NCI-H345 treated with DMSO at 0.1 percent for 48 hours (cell line): Measurements from ENCODE around the gene CEP97.
"Not testable (repeated sequence)": the region's sequence is repeated elsewhere in the genome, so short reads cannot be mapped to it uniquely, and the experiment has no call there.

Source experiments
- DNase-seq: peaks from one replicate; lab custom pipeline; 2025; ENCODE audit not compliant: unreplicated experiment; lab: John Stamatoyannopoulos, UW

CEP97 gene

GRCh38 chr3:101702726-101703125 lies 21.7 kb upstream of the CEP97 start:
- DNase-seq, result no peak

DNA sequence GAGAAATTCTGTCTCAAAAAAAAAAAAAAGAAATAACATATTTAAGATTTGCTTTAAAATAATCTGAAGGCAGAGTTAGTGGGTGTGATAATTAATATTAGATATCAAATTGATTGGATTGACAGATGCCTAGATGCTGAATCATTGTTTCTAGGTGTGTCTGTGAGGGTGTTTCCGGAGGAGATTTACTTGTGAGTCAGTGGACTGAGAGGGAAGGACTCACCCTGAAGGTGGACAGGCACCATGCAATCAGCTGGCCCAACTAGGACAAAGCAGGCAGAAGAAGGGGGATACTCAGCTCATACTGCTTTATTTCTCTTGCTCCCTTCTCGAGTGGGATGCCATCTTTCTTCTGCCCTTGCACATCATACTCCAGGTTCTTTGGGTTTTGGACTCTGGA lies 21.2 kb upstream of the CEP97 start:
- no peak for DNase-seq

- DNase-seq, result not testable (repeated sequence)
Observed at GRCh38 chr3:101704639-101705038, 19.8 kb upstream of the CEP97 start.

DNA sequence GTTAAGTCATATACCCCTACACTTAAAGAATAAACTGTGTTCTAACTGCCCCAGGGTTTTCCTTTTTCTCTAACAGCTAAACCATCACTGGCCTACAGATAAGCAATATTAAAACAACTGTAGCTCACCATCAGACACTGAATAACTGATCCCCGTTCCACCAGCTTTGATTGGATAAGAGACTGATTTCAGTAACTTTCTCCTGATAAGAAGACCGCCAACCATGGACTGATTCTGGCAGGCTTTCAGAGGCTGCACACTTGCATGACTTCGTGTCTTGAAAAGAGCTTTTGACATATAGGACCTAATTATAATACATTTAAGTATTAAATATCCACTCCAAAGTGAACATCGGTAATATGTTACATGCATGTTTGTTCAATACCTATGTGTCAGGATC lies 15.3 kb upstream of the CEP97 start:
- DNase-seq, result no peak

DNA sequence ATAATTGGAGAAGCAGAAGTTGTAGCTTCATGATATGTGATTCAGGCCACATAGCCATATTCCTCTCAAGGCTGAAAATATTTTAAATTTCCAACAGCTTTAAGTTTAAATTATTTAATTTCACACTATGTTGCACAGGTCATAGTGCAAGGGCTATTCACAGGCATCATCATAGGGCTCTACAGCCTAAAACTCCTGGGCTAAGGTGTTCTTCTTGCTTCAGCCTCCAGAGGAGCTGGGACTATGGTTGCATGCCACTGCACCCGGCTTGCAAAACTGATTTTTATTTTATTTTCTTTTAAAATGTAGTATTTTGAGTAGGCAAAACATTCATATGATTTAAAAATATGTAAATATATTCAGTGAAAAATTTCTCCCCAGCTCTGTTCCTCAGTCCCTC lies 6.0 kb upstream of the CEP97 start:
- DNase-seq, result no peak

- no peak for DNase-seq
Observed at GRCh38 chr3:101719604-101720185, 4.7 kb upstream of the CEP97 start.

- no peak for DNase-seq
Observed at GRCh38 chr3:101720851-101721840, 3.3 kb upstream of the CEP97 start.

- DNase-seq, result no peak
Observed at GRCh38 chr3:101722394-101723173, 1.8 kb upstream of the CEP97 start.

DNA sequence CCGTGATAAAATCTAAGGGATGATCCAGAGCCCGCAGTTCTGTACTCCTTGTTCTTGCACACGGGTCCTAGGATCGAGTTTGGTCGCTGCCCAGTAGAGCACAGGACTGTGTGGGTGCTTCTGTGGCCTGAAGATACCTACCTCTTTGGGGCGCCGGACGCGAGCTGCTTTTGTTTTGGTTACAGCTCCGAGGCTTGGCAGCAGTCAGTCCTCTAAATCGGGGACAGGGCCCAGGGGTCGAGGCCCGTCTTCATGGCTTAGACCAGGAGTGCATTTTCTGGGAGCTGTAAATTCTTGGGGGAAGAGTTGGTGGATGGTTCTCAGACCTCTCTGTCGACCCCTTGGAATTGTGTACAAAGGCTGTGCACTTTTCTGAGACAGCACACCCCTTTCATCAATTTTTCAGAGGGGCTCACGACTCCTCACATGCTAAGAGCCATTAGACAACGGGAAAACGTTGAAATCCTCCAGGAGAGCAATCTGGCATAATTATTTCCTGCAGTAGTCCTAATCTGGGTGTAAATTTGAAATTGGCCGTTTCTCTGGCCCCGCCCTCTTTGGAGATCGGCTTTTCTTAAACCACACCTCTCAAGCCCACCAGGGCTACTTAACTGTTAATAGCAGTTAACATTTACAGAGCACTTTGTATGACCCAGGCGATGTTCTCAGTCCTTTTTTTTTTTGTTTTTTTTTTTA lies 928 bp downstream of the CEP97 start:
- peak; percentile 22 for DNase-seq

GRCh38 chr3:101725890-101726275 lies 1.5 kb downstream of the CEP97 start:
- DNase-seq, result no peak

- DNase-seq, result no peak
Observed at GRCh38 chr3:101729586-101729985, 5.2 kb downstream of the CEP97 start.

- DNase-seq, result no peak
Observed at GRCh38 chr3:101730839-101731238, 6.4 kb downstream of the CEP97 start.

GRCh38 chr3:101732240-101732641 lies 7.8 kb downstream of the CEP97 start:
- DNase-seq, result no peak

DNA sequence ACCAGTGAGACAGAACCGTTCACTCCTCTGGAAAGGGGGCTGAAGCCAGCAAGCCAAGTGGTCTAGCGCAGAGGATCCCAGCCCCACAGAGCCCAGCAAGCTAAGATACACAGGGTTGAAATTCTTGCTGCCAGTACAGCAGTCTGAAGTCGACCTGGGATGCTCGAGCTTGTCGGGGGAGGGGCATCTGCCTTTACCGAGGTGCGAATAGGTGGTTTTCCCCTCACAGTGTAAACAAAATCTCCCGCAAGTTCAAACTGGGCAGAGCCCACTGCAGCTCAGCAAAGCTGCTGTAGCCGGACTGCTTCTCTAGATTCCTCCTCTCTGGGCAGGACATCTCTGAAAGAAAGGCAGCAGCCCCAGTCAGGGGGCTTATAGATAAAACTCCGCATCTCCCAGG lies 11.4 kb downstream of the CEP97 start:
- no peak for DNase-seq

DNA sequence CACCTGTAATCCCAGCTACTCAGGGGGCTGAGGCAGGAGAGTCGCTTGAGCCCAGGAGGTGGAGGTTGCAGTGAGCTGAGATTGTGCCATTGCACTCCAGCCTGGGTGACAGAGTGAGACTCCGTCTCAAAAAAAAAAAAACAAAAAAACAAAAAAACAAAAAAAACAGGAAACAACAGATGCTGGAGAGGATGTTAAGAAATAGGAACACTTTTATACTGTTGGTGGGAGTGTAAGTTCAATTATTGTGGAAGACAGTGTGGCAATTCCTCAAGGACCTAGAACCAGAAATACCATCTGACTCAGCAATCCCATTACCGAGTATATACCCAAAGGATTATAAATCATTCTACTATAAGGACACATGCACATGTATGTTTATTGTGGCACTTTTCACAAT lies 17.5 kb downstream of the CEP97 start:
- DNase-seq, result not testable (repeated sequence)

GRCh38 chr3:101744811-101745210 lies 20.4 kb downstream of the CEP97 start:
- no peak for DNase-seq

DNA sequence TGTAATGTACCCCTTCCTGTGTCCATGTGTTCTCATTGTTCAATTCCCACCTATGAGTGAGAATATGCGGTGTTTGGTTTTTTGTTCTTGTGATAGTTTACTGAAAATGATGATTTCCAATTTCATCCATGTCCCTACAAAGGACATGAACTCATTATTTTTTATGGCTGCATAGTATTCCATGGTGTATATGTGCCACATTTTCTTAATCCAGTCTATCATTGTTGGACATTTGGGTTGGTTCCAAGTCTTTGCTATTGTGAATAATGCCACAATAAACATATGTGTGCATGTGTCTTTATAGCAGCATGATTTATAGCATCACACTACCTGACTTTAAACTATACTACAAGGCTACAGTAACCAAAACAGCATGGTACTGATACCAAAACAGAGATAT lies 21.5 kb downstream of the CEP97 start:
- DNase-seq, result not testable (repeated sequence)

DNA sequence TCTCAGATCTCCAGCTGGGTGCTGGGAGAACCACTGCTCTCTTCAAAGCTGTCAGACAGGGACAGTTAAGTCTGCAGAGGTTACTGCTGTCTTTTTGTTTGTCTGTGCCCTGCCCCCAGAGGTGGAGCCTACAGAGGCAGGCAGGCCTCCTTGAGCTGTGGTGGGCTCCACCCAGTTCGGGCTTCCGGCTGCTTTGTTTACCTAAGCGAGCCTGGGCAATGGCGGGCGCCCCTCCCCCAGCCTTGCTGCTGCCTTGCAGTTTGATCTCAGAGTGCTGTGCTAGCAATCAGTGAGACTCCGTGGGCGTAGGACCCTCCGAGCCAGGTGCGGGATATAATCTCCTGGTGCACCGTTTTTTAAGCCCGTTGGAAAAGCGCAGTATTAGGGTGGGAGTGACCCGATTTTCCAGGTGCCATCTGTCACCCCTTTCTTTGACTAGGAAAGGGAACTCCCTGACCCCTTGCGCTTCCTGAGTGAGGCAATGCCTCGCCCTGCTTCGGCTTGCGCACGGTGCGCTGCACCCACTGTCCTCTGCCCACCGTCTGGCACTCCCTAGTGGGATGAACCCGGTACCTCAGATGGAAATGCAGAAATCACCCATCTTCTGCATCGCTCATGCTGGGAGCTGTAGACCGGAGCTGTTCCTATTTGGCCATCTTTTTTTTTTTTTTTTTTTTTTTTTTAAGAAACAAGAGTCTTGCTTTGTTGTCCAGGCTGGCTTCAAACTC lies 29.1 kb downstream of the CEP97 start:
- not testable (repeated sequence) for DNase-seq

GRCh38 chr3:101758224-101758623 lies 33.8 kb downstream of the CEP97 start:
- DNase-seq, result no peak

- no peak for DNase-seq
Observed at GRCh38 chr3:101762041-101762646, 37.7 kb downstream of the CEP97 start.
